ENCODE data around the gene AGR2.

AGR2 gene

GRCh38 chr7:16845746-16846145, 40.9 kb upstream of the AGR2 start:
- TF ChIP-seq, protein P1, sequence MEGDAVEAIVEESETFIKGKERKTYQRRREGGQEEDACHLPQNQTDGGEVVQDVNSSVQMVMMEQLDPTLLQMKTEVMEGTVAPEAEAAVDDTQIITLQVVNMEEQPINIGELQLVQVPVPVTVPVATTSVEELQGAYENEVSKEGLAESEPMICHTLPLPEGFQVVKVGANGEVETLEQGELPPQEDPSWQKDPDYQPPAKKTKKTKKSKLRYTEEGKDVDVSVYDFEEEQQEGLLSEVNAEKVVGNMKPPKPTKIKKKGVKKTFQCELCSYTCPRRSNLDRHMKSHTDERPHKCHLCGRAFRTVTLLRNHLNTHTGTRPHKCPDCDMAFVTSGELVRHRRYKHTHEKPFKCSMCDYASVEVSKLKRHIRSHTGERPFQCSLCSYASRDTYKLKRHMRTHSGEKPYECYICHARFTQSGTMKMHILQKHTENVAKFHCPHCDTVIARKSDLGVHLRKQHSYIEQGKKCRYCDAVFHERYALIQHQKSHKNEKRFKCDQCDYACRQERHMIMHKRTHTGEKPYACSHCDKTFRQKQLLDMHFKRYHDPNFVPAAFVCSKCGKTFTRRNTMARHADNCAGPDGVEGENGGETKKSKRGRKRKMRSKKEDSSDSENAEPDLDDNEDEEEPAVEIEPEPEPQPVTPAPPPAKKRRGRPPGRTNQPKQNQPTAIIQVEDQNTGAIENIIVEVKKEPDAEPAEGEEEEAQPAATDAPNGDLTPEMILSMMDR (IDR thresholded peaks at IDR 0.05; ENCODE audit: insufficient read depth, missing control alignments) = no peak
- no peak for DNase-seq (ENCODE audit: insufficient read length, low spot score)
- FAIRE-seq = no peak

GRCh38 chr7:16841681-16842080, 36.9 kb upstream of the AGR2 start:
- FAIRE-seq = no peak
- TF ChIP-seq, protein P1 (IDR thresholded peaks at IDR 0.05; ENCODE audit: insufficient read depth, missing control alignments) = no peak
- no peak for DNase-seq (ENCODE audit: insufficient read length, low spot score)

- DNase-seq (ENCODE audit: insufficient read length, low spot score) = no peak
- FAIRE-seq = no peak
- TF ChIP-seq, protein P1 (IDR thresholded peaks at IDR 0.05; ENCODE audit: insufficient read depth, missing control alignments) = no peak
These were observed 35.3 kb upstream of the AGR2 start for GRCh38 chr7:16840094-16840493.

- DNase-seq (ENCODE audit: insufficient read length, low spot score) (no peak), FAIRE-seq (no peak)
These were observed 34.8 kb upstream of the AGR2 start for GRCh38 chr7:16839646-16840045.

DNA sequence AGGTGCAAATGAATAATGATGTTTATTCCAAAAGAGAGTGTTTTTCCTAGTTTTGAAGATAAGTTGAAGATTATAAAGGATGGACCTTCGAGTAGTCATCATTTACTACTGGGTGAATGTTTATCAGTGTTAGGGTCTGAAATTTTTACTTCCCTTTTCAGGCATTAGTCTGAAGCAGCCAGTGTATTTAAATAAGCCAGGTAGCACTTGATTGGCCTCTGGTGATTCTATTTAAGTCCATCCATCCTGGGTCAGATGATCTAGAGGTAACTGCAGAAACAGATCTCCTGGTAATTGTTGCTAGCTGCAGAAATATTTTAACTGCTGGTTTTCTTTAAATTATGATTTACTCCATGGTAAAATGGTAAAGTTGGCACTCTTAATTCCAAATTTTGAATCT, 34.1 kb upstream of the AGR2 start:
- TF ChIP-seq, protein P1 (IDR thresholded peaks at IDR 0.05; ENCODE audit: insufficient read depth, missing control alignments) = no peak
- FAIRE-seq = no peak
- no peak for DNase-seq (ENCODE audit: insufficient read length, low spot score)

More at GRCh38 chr7:16839646-16840045, 34.8 kb upstream of the AGR2 start:
- TF ChIP-seq, protein P1 (IDR thresholded peaks at IDR 0.05; ENCODE audit: insufficient read depth, missing control alignments) = no peak

- FAIRE-seq = no peak
- TF ChIP-seq, protein P1 (IDR thresholded peaks at IDR 0.05; ENCODE audit: insufficient read depth, missing control alignments) = no peak
- no peak for DNase-seq (ENCODE audit: insufficient read length, low spot score)
These were observed 33.6 kb upstream of the AGR2 start for GRCh38 chr7:16838386-16838785.

DNA sequence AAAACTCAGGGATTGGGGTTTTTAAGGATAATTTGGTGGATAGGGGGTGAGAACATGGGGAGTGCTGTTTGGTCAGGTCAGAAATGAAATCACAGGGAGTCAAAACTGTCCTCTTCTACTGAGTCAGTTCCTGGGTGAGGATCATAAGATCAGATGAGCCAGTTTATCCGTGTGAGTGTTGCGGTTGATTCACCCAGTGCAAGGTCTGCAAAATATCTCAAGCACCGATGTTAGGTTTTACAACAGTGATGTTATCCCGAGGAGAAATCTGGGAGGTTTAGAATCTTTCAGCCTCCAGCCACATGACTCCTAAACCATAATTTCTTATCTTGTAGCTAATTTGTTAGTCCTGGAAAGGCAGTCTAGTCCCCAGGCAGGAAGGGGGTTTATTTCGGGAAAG, 31.7 kb upstream of the AGR2 start:
- FAIRE-seq (no peak), DNase-seq (ENCODE audit: insufficient read length, low spot score) (no peak)
- TF ChIP-seq, protein P1 (IDR thresholded peaks at IDR 0.05; ENCODE audit: insufficient read depth, missing control alignments) = no peak

Data from D721Med (cell line).